ENCODE measurements around the gene RFTN1. TPM values are rescaled to one million over a fixed set of nuclear protein-coding genes. Genes with fewer than 3 reads are reported as not detected.

RFTN1 gene
- total RNA-seq, 4 donors from 2014 or later = 32.0 to 187 (median 47.6) TPM

GRCh38 chr3:16506884-16507577, 6.5 kb downstream of the RFTN1 start:
- H3K4me1 ChIP-seq = peaks cover 5 to 7% of the 10 kb centered on the region in 2 donors
- no peak overlapping the region for H3K27ac ChIP-seq

GRCh38 chr3:16506451-16506850, 7.0 kb downstream of the RFTN1 start:
- H3K9me3 ChIP-seq = no peaks in the 10 kb centered on the region
- no peak for TF ChIP-seq CTCF (IDR thresholded peaks at IDR 0.05)
- no peak for TF ChIP-seq POLR2A (IDR thresholded peaks at IDR 0.05)
- H3K4me3 ChIP-seq = no peak overlapping the region
- DNase-seq = no peak
- intact Hi-C loops (cut with DNase I; ENCODE audit: low total_unique reads) = no loop called here
- peaks cover 2 to 5% of the 10 kb centered on the region in 2 donors for H3K4me1 ChIP-seq
- H3K36me3 ChIP-seq = no peaks in the 10 kb centered on the region
- no peak overlapping the region for H3K27ac ChIP-seq
- H3K27me3 ChIP-seq = no peaks in the 10 kb centered on the region

More at GRCh38 chr3:16506884-16507577, 6.5 kb downstream of the RFTN1 start:
- Histone ChIP-seq H3K9me3 (no peaks in the 10 kb centered on the region), H3K36me3 (no peaks in the 10 kb centered on the region), H3K27me3 (no peaks in the 10 kb centered on the region), H3K4me3 (no peak overlapping the region)
- intact Hi-C loops (cut with DNase I; ENCODE audit: low total_unique reads) = no loop called here
- no peak for TF ChIP-seq POLR2A (IDR thresholded peaks at IDR 0.05)
- TF ChIP-seq CTCF (IDR thresholded peaks at IDR 0.05) = no peak
- no peak for DNase-seq

GRCh38 chr3:16504692-16505091, 8.8 kb downstream of the RFTN1 start:
- no peaks in the 10 kb centered on the region for H3K27me3 ChIP-seq
- no peak overlapping the region for H3K4me3 ChIP-seq
- no peak for DNase-seq
- H3K36me3 ChIP-seq = no peaks in the 10 kb centered on the region
- no peaks in the 10 kb centered on the region for H3K9me3 ChIP-seq
- H3K27ac ChIP-seq = no peak overlapping the region
- no peaks in the 10 kb centered on the region for H3K4me1 ChIP-seq
- intact Hi-C loops (cut with DNase I; ENCODE audit: low total_unique reads) = no loop called here
- no peak for TF ChIP-seq CTCF (IDR thresholded peaks at IDR 0.05)
- TF ChIP-seq POLR2A (IDR thresholded peaks at IDR 0.05) = no peak

GRCh38 chr3:16504242-16504641, 9.3 kb downstream of the RFTN1 start:
- intact Hi-C loops (cut with DNase I; ENCODE audit: low total_unique reads) = no loop called here
- no peaks in the 10 kb centered on the region for H3K4me1 ChIP-seq
- no peaks in the 10 kb centered on the region for H3K36me3 ChIP-seq
- H3K4me3 ChIP-seq = no peak overlapping the region
- no peak for TF ChIP-seq CTCF (IDR thresholded peaks at IDR 0.05)
- TF ChIP-seq POLR2A (IDR thresholded peaks at IDR 0.05) = no peak
- H3K9me3 ChIP-seq = no peaks in the 10 kb centered on the region
- no peak for DNase-seq
- H3K27ac ChIP-seq = no peak overlapping the region
- no peaks in the 10 kb centered on the region for H3K27me3 ChIP-seq

- intact Hi-C loops (cut with DNase I; ENCODE audit: low total_unique reads) = no loop called here
- no peaks in the 10 kb centered on the region for H3K27me3 ChIP-seq
- TF ChIP-seq CTCF (IDR thresholded peaks at IDR 0.05) = no peak
- TF ChIP-seq POLR2A (IDR thresholded peaks at IDR 0.05) = no peak
- H3K9me3 ChIP-seq = no peaks in the 10 kb centered on the region
- no peak overlapping the region for H3K4me3 ChIP-seq
- no peak overlapping the region for H3K27ac ChIP-seq
- no peak for DNase-seq
- no peaks in the 10 kb centered on the region for H3K4me1 ChIP-seq
- no peaks in the 10 kb centered on the region for H3K36me3 ChIP-seq
Measured at GRCh38 chr3:16503191-16503776, 10.2 kb downstream of the RFTN1 start.

Data from uterus (tissue), 4 donors.